Mucosa of gallbladder (tissue), 1 donor: ENCODE data around the gene PITRM1. TPM values are rescaled to one million over a fixed set of nuclear protein-coding genes. Genes with fewer than 3 reads are reported as not detected.
"Not testable (repeated sequence)": the region's sequence is repeated elsewhere in the genome, so short reads cannot be mapped to it uniquely, and the experiment has no call there.

Experiments used
- DNase-seq: peaks from one replicate; pipeline ENCODE4 v3.0.0-alpha.2; 2020; ENCODE audit warnings: low spot score
- total RNA-seq: library from RNA; stranded (reverse); gene quantifications from one replicate; pipeline ENCODE4 v1.2.1, GENCODE V29; 2021
- donor health status: DM: no; HTN: no; CAD: no.

Gene PITRM1
- total RNA-seq, 1 donor from 2014 or later, result 48.5 TPM

GRCh38 chr10:3197348-3198003, 24.9 kb upstream of the PITRM1 start:
- peak; percentile 81 for DNase-seq

GRCh38 chr10:3196958-3197347, 24.4 kb upstream of the PITRM1 start:
- DNase-seq, result no peak

- DNase-seq, result no peak
Measured at GRCh38 chr10:3196482-3196881, 23.9 kb upstream of the PITRM1 start.

- DNase-seq, result no peak
Measured at GRCh38 chr10:3195726-3196125, 23.1 kb upstream of the PITRM1 start.

GRCh38 chr10:3195286-3195685, 22.7 kb upstream of the PITRM1 start:
- no peak for DNase-seq

- no peak for DNase-seq
Measured at GRCh38 chr10:3194871-3195270, 22.3 kb upstream of the PITRM1 start.

GRCh38 chr10:3193751-3194150, 21.2 kb upstream of the PITRM1 start:
- DNase-seq, result no peak

- DNase-seq, result peak; percentile 56
Measured at GRCh38 chr10:3192856-3193635, 20.5 kb upstream of the PITRM1 start.

GRCh38 chr10:3190817-3191216, 18.2 kb upstream of the PITRM1 start:
- no peak for DNase-seq

GRCh38 chr10:3187229-3187628, 14.6 kb upstream of the PITRM1 start:
- DNase-seq, result not testable (repeated sequence)

- DNase-seq, result no peak
Measured at GRCh38 chr10:3186368-3186767, 13.8 kb upstream of the PITRM1 start.

- no peak for DNase-seq
Measured at GRCh38 chr10:3185386-3185785, 12.8 kb upstream of the PITRM1 start.

- DNase-seq, result no peak
Measured at GRCh38 chr10:3180355-3181025, 7.9 kb upstream of the PITRM1 start.

- DNase-seq, result no peak
Measured at GRCh38 chr10:3179174-3179573, 6.6 kb upstream of the PITRM1 start.

- DNase-seq, result no peak
Measured at GRCh38 chr10:3178042-3178441, 5.5 kb upstream of the PITRM1 start.

GRCh38 chr10:3173171-3173878, 743 bp upstream of the PITRM1 start:
- no peak for DNase-seq

GRCh38 chr10:3172081-3172445, 519 bp downstream of the PITRM1 start:
- peak; percentile 16 for DNase-seq

GRCh38 chr10:3171488-3171887, 1.1 kb downstream of the PITRM1 start:
- DNase-seq, result not testable (repeated sequence)

- DNase-seq, result no peak
Measured at GRCh38 chr10:3169673-3170072, 2.9 kb downstream of the PITRM1 start.

- no peak for DNase-seq
Measured at GRCh38 chr10:3169271-3169670, 3.3 kb downstream of the PITRM1 start.

GRCh38 chr10:3167611-3168330, 4.8 kb downstream of the PITRM1 start:
- no peak for DNase-seq
